ENCODE measurements around the gene CPE. TPM values are rescaled to one million over a fixed set of nuclear protein-coding genes. Genes with fewer than 3 reads are reported as not detected.

The CPE gene
- total and polyA plus RNA-seq, 3 experiments from 2014 or later = not detected

- H3K4me1 ChIP-seq (ENCODE audit: insufficient read depth, low read length) = no peaks in the 10 kb centered on the region
Measured at GRCh38 chr4:165519591-165519990, 140.8 kb downstream of the CPE start.

GRCh38 chr4:165520086-165520485 is 141.3 kb downstream of the CPE start:
- Mint-ChIP-seq H3K9me3 (no peaks in the 10 kb centered on the region), H3K27ac (no peak overlapping the region), H3K4me1 (no peaks in the 10 kb centered on the region), H3K4me3 (no peak overlapping the region), H3K27me3 (peaks cover under 1 to 9% of the 10 kb centered on the region in 2 donors), H3K36me3 (no peaks in the 10 kb centered on the region)
- no peak overlapping the region for H3K27ac ChIP-seq (ENCODE audit: low read depth, low read length)
- ChIA-PET CTCF (no interaction called here), POLR2A (no interaction called here)
- no peaks in the 10 kb centered on the region for H3K36me3 ChIP-seq (ENCODE audit: insufficient read depth, low read length)
- H3K4me3 ChIP-seq (ENCODE audit: low read length) = no peak overlapping the region
- H3K27me3 ChIP-seq (ENCODE audit: insufficient read depth, low read length, poor library complexity, severe bottlenecking) = no peaks in the 10 kb centered on the region
- no peaks in the 10 kb centered on the region for H3K4me1 ChIP-seq (ENCODE audit: insufficient read depth, low read length)
- DNase-seq = no peak
- no peaks in the 10 kb centered on the region for H3K9me3 ChIP-seq (ENCODE audit: low read length)

More at GRCh38 chr4:165519591-165519990, 140.8 kb downstream of the CPE start:
- H3K9me3 Mint-ChIP-seq = no peaks in the 10 kb centered on the region
- H3K9me3 ChIP-seq (ENCODE audit: low read length) = no peaks in the 10 kb centered on the region
- no peak overlapping the region for H3K27ac ChIP-seq (ENCODE audit: low read depth, low read length)
- ChIA-PET POLR2A (no interaction called here), CTCF (no interaction called here)
- H3K36me3 ChIP-seq (ENCODE audit: insufficient read depth, low read length) = no peaks in the 10 kb centered on the region
- DNase-seq = no peak
- no peak overlapping the region for H3K4me3 ChIP-seq (ENCODE audit: low read length)
- H3K4me3 Mint-ChIP-seq = no peak overlapping the region
- H3K27me3 ChIP-seq (ENCODE audit: insufficient read depth, low read length, poor library complexity, severe bottlenecking) = no peaks in the 10 kb centered on the region
- no peaks in the 10 kb centered on the region for H3K36me3 Mint-ChIP-seq
- peaks cover 4 to 9% of the 10 kb centered on the region in 2 donors for H3K27me3 Mint-ChIP-seq
- no peak overlapping the region for H3K27ac Mint-ChIP-seq
- H3K4me1 Mint-ChIP-seq = no peaks in the 10 kb centered on the region

- DNase-seq = no peak
- CTCF ChIA-PET = no interaction called here
- no peak overlapping the region for H3K27ac Mint-ChIP-seq
- Histone ChIP-seq H3K36me3 (ENCODE audit: insufficient read depth, low read length) (no peaks in the 10 kb centered on the region), H3K9me3 (ENCODE audit: low read length) (no peaks in the 10 kb centered on the region), H3K4me1 (ENCODE audit: insufficient read depth, low read length) (no peaks in the 10 kb centered on the region), H3K27ac (ENCODE audit: low read depth, low read length) (no peak overlapping the region), H3K27me3 (ENCODE audit: insufficient read depth, low read length, poor library complexity, severe bottlenecking) (no peaks in the 10 kb centered on the region), H3K4me3 (ENCODE audit: low read length) (no peak overlapping the region)
- no peaks in the 10 kb centered on the region for H3K36me3 Mint-ChIP-seq
- POLR2A ChIA-PET = no interaction called here
- H3K4me1 Mint-ChIP-seq = no peaks in the 10 kb centered on the region
- H3K27me3 Mint-ChIP-seq = peaks cover 0 to 6% of the 10 kb centered on the region in 2 donors
- H3K9me3 Mint-ChIP-seq = no peaks in the 10 kb centered on the region
- H3K4me3 Mint-ChIP-seq = no peak overlapping the region
Measured at GRCh38 chr4:165522050-165522449, 143.2 kb downstream of the CPE start.

- no peak for DNase-seq
- no peaks in the 10 kb centered on the region for H3K9me3 ChIP-seq (ENCODE audit: low read length)
- Mint-ChIP-seq H3K27me3 (peaks cover 2 to 4% of the 10 kb centered on the region in 2 donors), H3K36me3 (no peaks in the 10 kb centered on the region), H3K27ac (no peak overlapping the region), H3K4me3 (no peak overlapping the region), H3K9me3 (no peaks in the 10 kb centered on the region), H3K4me1 (no peaks in the 10 kb centered on the region)
- no peak overlapping the region for H3K4me3 ChIP-seq (ENCODE audit: low read length)
- H3K27me3 ChIP-seq (ENCODE audit: insufficient read depth, low read length, poor library complexity, severe bottlenecking) = no peaks in the 10 kb centered on the region
- no peaks in the 10 kb centered on the region for H3K4me1 ChIP-seq (ENCODE audit: insufficient read depth, low read length)
- CTCF ChIA-PET = interaction anchor here (0.7 kb wide), 1 partner anchor 9 kb away, joined by 3 read pairs; no protein-coding TSS in a partner anchor
- no peak overlapping the region for H3K27ac ChIP-seq (ENCODE audit: low read depth, low read length)
- no peaks in the 10 kb centered on the region for H3K36me3 ChIP-seq (ENCODE audit: insufficient read depth, low read length)
- POLR2A ChIA-PET = no interaction called here
Measured at GRCh38 chr4:165524532-165525190, 145.9 kb downstream of the CPE start.

- no peaks in the 10 kb centered on the region for H3K36me3 Mint-ChIP-seq
- CTCF ChIA-PET = interaction anchor here (1.5 kb wide), 1 partner anchor 9 kb away, joined by 4 read pairs; no protein-coding TSS in a partner anchor
- H3K27me3 Mint-ChIP-seq = peaks cover 2 to 10% of the 10 kb centered on the region in 2 donors
- Histone ChIP-seq H3K9me3 (ENCODE audit: low read length) (no peaks in the 10 kb centered on the region), H3K4me3 (ENCODE audit: low read length) (no peak overlapping the region), H3K27me3 (ENCODE audit: insufficient read depth, low read length, poor library complexity, severe bottlenecking) (no peaks in the 10 kb centered on the region), H3K36me3 (ENCODE audit: insufficient read depth, low read length) (no peaks in the 10 kb centered on the region), H3K4me1 (ENCODE audit: insufficient read depth, low read length) (no peaks in the 10 kb centered on the region), H3K27ac (ENCODE audit: low read depth, low read length) (no peak overlapping the region)
- H3K4me3 Mint-ChIP-seq = no peak overlapping the region
- H3K27ac Mint-ChIP-seq = no peak overlapping the region
- H3K9me3 Mint-ChIP-seq = no peaks in the 10 kb centered on the region
- no peak for DNase-seq
- no peaks in the 10 kb centered on the region for H3K4me1 Mint-ChIP-seq
- POLR2A ChIA-PET = no interaction called here
Measured at GRCh38 chr4:165532976-165533375, 154.2 kb downstream of the CPE start.

GRCh38 chr4:165537028-165537648 is 158.3 kb downstream of the CPE start:
- no peak overlapping the region for H3K27ac Mint-ChIP-seq
- H3K9me3 Mint-ChIP-seq = no peaks in the 10 kb centered on the region
- Histone ChIP-seq H3K27ac (ENCODE audit: low read depth, low read length) (no peak overlapping the region), H3K36me3 (ENCODE audit: insufficient read depth, low read length) (no peaks in the 10 kb centered on the region), H3K4me1 (ENCODE audit: insufficient read depth, low read length) (no peaks in the 10 kb centered on the region), H3K9me3 (ENCODE audit: low read length) (no peaks in the 10 kb centered on the region), H3K4me3 (ENCODE audit: low read length) (no peak overlapping the region), H3K27me3 (ENCODE audit: insufficient read depth, low read length, poor library complexity, severe bottlenecking) (no peaks in the 10 kb centered on the region)
- no peaks in the 10 kb centered on the region for H3K36me3 Mint-ChIP-seq
- H3K4me1 Mint-ChIP-seq = no peaks in the 10 kb centered on the region
- CTCF ChIA-PET = interaction anchor here (1.2 kb wide), 1 partner anchor 20 kb away, joined by 3 read pairs; no protein-coding TSS in a partner anchor
- DNase-seq = peak in 2 of 5 donors; percentile 3 to 5
- H3K27me3 Mint-ChIP-seq = peaks cover 2 to 9% of the 10 kb centered on the region in 2 donors
- H3K4me3 Mint-ChIP-seq = no peak overlapping the region
- POLR2A ChIA-PET = no interaction called here

- no peaks in the 10 kb centered on the region for H3K36me3 Mint-ChIP-seq
- H3K4me3 ChIP-seq (ENCODE audit: low read length) = no peak overlapping the region
- POLR2A ChIA-PET = no interaction called here
- H3K27ac Mint-ChIP-seq = no peak overlapping the region
- no peaks in the 10 kb centered on the region for H3K4me1 Mint-ChIP-seq
- H3K4me3 Mint-ChIP-seq = no peak overlapping the region
- no peaks in the 10 kb centered on the region for H3K9me3 Mint-ChIP-seq
- no peak for DNase-seq
- H3K36me3 ChIP-seq (ENCODE audit: insufficient read depth, low read length) = no peaks in the 10 kb centered on the region
- H3K9me3 ChIP-seq (ENCODE audit: low read length) = no peaks in the 10 kb centered on the region
- H3K27ac ChIP-seq (ENCODE audit: low read depth, low read length) = no peak overlapping the region
- peaks cover 2 to 3% of the 10 kb centered on the region in 2 donors for H3K27me3 Mint-ChIP-seq
- CTCF ChIA-PET = interaction anchor here (1.6 kb wide), 1 partner anchor 10 kb away, joined by 3 read pairs; no protein-coding TSS in a partner anchor
- H3K4me1 ChIP-seq (ENCODE audit: insufficient read depth, low read length) = no peaks in the 10 kb centered on the region
- H3K27me3 ChIP-seq (ENCODE audit: insufficient read depth, low read length, poor library complexity, severe bottlenecking) = no peaks in the 10 kb centered on the region
Measured at GRCh38 chr4:165539801-165540200, 161.0 kb downstream of the CPE start.

- no peaks in the 10 kb centered on the region for H3K36me3 ChIP-seq (ENCODE audit: insufficient read depth, low read length)
- no peaks in the 10 kb centered on the region for H3K27me3 ChIP-seq (ENCODE audit: insufficient read depth, low read length, poor library complexity, severe bottlenecking)
- no peak overlapping the region for H3K4me3 ChIP-seq (ENCODE audit: low read length)
- no peaks in the 10 kb centered on the region for H3K9me3 Mint-ChIP-seq
- no peaks in the 10 kb centered on the region for H3K36me3 Mint-ChIP-seq
- no peak for DNase-seq
- ChIA-PET POLR2A (no interaction called here), CTCF (interaction anchor here (1.6 kb wide), 1 partner anchor 9 kb away, joined by 3 read pairs; no protein-coding TSS in a partner anchor)
- no peaks in the 10 kb centered on the region for H3K9me3 ChIP-seq (ENCODE audit: low read length)
- no peak overlapping the region for H3K27ac Mint-ChIP-seq
- H3K27ac ChIP-seq (ENCODE audit: low read depth, low read length) = no peak overlapping the region
- H3K4me1 ChIP-seq (ENCODE audit: insufficient read depth, low read length) = no peaks in the 10 kb centered on the region
- H3K27me3 Mint-ChIP-seq = peaks cover 2 to 3% of the 10 kb centered on the region in 2 donors
- H3K4me3 Mint-ChIP-seq = no peak overlapping the region
- H3K4me1 Mint-ChIP-seq = no peaks in the 10 kb centered on the region
Measured at GRCh38 chr4:165540206-165540830, 161.5 kb downstream of the CPE start.
